SH-SY5Y (cell line): ENCODE data around the gene GALK1.

Experiments used
- GATA2 ChIP-seq: IDR thresholded peaks from 2 replicates; pipeline ENCODE4 v1.6.1; 2011; ENCODE audit warnings: mild to moderate bottlenecking, low read depth, low read length
- GATA3 ChIP-seq: IDR thresholded peaks from 2 replicates; pipeline ENCODE4 v1.6.1; 2011; ENCODE audit warnings: low read depth, mild to moderate bottlenecking, low read length, moderate library complexity

DNA sequence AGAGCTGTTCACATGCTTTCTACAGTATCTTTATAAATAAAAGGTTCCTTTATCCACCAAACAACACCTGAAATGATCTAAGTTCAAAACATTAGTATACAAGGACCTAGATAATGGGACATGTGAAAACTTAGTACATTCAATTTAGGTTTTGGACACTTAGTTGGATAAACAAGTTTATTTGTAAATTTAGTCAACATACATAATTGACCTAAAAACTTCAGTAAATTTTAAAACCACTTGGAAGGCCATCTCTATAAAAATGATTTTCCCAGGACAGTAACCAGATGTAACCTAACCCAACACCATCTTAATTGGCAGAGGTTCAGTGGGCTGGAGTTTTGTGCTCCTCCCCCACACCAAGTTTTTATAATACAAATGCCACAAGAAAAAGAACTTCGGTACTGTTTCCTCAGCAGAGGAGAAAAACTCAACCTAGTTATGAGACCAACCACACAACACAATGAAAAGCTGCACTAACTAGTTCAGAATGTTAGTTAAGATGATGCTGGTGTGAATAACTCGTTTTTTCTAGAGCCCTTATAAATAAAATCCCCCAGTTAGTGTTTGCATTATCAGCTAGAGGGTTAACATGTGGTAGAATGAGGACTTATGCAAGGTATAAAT lies 12.4 kb upstream of the GALK1 start:
- TF ChIP-seq GATA3 (no peak), GATA2 (no peak)
